Heart right ventricle (tissue), 16 donors: ENCODE results near the gene TRMT2A. TPM values are rescaled to one million over a fixed set of nuclear protein-coding genes. Genes with fewer than 3 reads are reported as not detected.

Experiments
- ATAC-seq, 8 donors: fragments of 200-7000 bp; cut with Tn5 transposase; one replicate each; pipeline ENCODE4 v1.9.1; 2020; ENCODE audit warnings: mild to moderate bottlenecking in 8 of 8, moderate library complexity in 8 of 8, moderate number of reproducible peaks in 1 of 8
- DNase-seq, 2 donors: peaks; one replicate each; pipeline ENCODE4 v3.0.0-alpha.2; 2020
- H3K27ac ChIP-seq, 10 donors: fragments of 200-600 bp; sonication (generic) in 2 of 10; one replicate each; pipeline versions ENCODE4 v1.5.0 to v1.8.0; 2020 to 2022; ENCODE audit warnings: mild to moderate bottlenecking in 3 of 10
- H3K27me3 ChIP-seq, 7 donors: fragments of 200-600 bp; one replicate each; pipeline ENCODE4 v1.8.0; 2021 to 2022; ENCODE audit warnings: mild to moderate bottlenecking in 2 of 7
- H3K36me3 ChIP-seq, 9 donors: fragments of 200-600 bp; sonication (generic) in 1 of 9; one replicate each; pipeline versions ENCODE4 v1.5.0 to v1.8.0; 2020 to 2022; ENCODE audit warnings: mild to moderate bottlenecking in 2 of 9
- H3K4me1 ChIP-seq, 9 donors: fragments of 200-600 bp; sonication (generic) in 1 of 9; one replicate each; pipeline versions ENCODE4 v1.5.0 to v1.8.0; 2020 to 2022; ENCODE audit warnings: mild to moderate bottlenecking in 4 of 9
- H3K4me3 ChIP-seq, 10 donors: fragments of 200-600 bp; sonication (generic) in 2 of 10; one replicate each; pipeline versions ENCODE4 v1.5.0 to v1.8.0; 2020 to 2022; ENCODE audit warnings: mild to moderate bottlenecking in 7 of 10, moderate library complexity in 2 of 10
- H3K9me3 ChIP-seq, 11 donors: fragments of 200-600 bp in 10 of 11; sonication (generic) in 2 of 11; one replicate each; pipeline versions ENCODE4 v1.5.0 to v1.8.0; 2013 to 2022; ENCODE audit warnings: mild to moderate bottlenecking in 2 of 11, control low read depth in 1 of 11, moderate library complexity in 1 of 11
- CTCF ChIP-seq, 9 donors: fragments of 200-600 bp; sonication (generic) in 2 of 9; IDR thresholded peaks; one replicate each; pipeline versions ENCODE4 v1.5.0 to v1.8.0; 2021 to 2022; ENCODE audit warnings: antibody characterized with exemption in 9 of 9, mild to moderate bottlenecking in 5 of 9, moderate library complexity in 1 of 9
- WGBS, 2 donors: extraction: QIAGEN DNeasy Blood & Tissue Kit; methylation state at CpG; one replicate each; pipeline ENCODE4 v1.1.7; 2013; ENCODE audit warnings: inconsistent platforms in 1 of 2; 5-methylcytosine and 5-hydroxymethylcytosine counted together
- intact Hi-C, 10 donors: fragments of 100-400 bp; cut with DNase I; formaldehyde crosslinking; loops; one replicate each; pipeline versions ENCODE4 v1.11.1 to v1.14.2; 2022
- polyA plus RNA-seq, 2 donors: library from polyadenylated mRNA; stranded (reverse); fragments of 200-250 nt; gene quantifications; one replicate each; pipeline ENCODE4 v1.2.3, GENCODE V29; 2013
- total RNA-seq, 10 donors: library from RNA; stranded (reverse); fragmentation: NEBNext Ultra II Directional in 3 of 10; extraction: Animal tissue kit (Norgen Biotek cat#: 25700) in 3 of 10; gene quantifications; one replicate each; pipeline versions ENCODE4 v1.2.1 to v1.2.4, GENCODE V29; 2021 to 2023
- donor health status: Arrhythmogenic right ventricular cardiomyopathy.
- donor health status: ischemic (EF 13 %, LVEDD 7.1; RV severe dilation, severe dysfunction).
- donor health status: healthy with polysubstance abuse.
- donor health status: DM: no; HTN: yes; CAD: no.
- donor health status: DM: no; HTN: no; CAD: no.
- donor health status: ischemic (EF 25% LVEDD 6.9; RV normal size, moderate dysfunction).
- donor health status: ischemic (EF 25% LVEDD 5.7; RV mildly dilated, moderate dysfunction).
- donor health status: healthy.
- donor health status: DM: yes; HTN: yes; CAD: no.
- donor health status: Ischemic cardiomyopathy.
- donor health status: ischemic (EF 35%, LVEDD 5.7; RV mildly dilated, moderate dysfunction).
- donor health status: nonischemic (EF 11% LVEDD 7.7; RV severe dilation, severe dysfunction).
- donor health status: DM: yes; HTN: yes; CAD: no.
- donor health status: PGD.
- donor health status: ischemic (EF 29% LVEDD 5.4; RV normal size, mild dysfunction).
- donor health status: nonischemic (EF 23%, LVEDD 6.1; RV moderate dilation, normal function).

TRMT2A gene
- total and polyA plus RNA-seq, 12 donors = 18.4 to 58.2 (median 26.0) TPM

GRCh38 chr22:20140521-20140964 is 23.5 kb upstream of the TRMT2A start:
- H3K27ac ChIP-seq = no peak overlapping the region
- ATAC-seq (no peak), DNase-seq (no peak)
- H3K36me3 ChIP-seq = peaks cover 0 to 53% (median 7%) of the 10 kb centered on the region in 9 donors
- no peaks in the 10 kb centered on the region for H3K27me3 ChIP-seq
- H3K4me1 ChIP-seq = peaks cover 32 to 35% (median 33%) of the 10 kb centered on the region in 9 donors
- no peak overlapping the region for H3K4me3 ChIP-seq
- WGBS, 2 donors = 93 to 98% methylated on average over 17 of the region's 17 CpGs
- no peaks in the 10 kb centered on the region for H3K9me3 ChIP-seq
- intact Hi-C loops = no loop called here
- TF ChIP-seq CTCF (IDR thresholded peaks at IDR 0.05) = no peak

- Histone ChIP-seq H3K36me3 (peaks cover 0 to 49% (median 6%) of the 10 kb centered on the region in 9 donors), H3K4me1 (peaks cover 37 to 40% (median 38%) of the 10 kb centered on the region in 9 donors), H3K4me3 (no peak overlapping the region), H3K9me3 (no peaks in the 10 kb centered on the region), H3K27me3 (no peaks in the 10 kb centered on the region), H3K27ac (no peak overlapping the region)
- intact Hi-C loops = no loop called here
- 84 to 93% methylated on average over 11 of the region's 11 CpGs for WGBS, 2 donors
- DNase-seq (no peak), ATAC-seq (no peak)
- TF ChIP-seq CTCF (IDR thresholded peaks at IDR 0.05) = no peak
Measured at GRCh38 chr22:20140107-20140445, 23.1 kb upstream of the TRMT2A start.

- TF ChIP-seq CTCF (IDR thresholded peaks at IDR 0.05) = no peak
- no peaks in the 10 kb centered on the region for H3K27me3 ChIP-seq
- DNase-seq (no peak), ATAC-seq (no peak)
- peaks cover 38 to 45% (median 43%) of the 10 kb centered on the region in 9 donors for H3K4me1 ChIP-seq
- no peaks in the 10 kb centered on the region for H3K9me3 ChIP-seq
- peaks cover 0 to 43% (median 6%) of the 10 kb centered on the region in 9 donors for H3K36me3 ChIP-seq
- no peak overlapping the region for H3K4me3 ChIP-seq
- 95 to 96% methylated on average over 36 of the region's 36 CpGs for WGBS, 2 donors
- peak overlapping the region in 1 of 10 donors; percentile 73 for H3K27ac ChIP-seq
- intact Hi-C loops = loop anchor here in 1 of 10 donors (10.0 kb wide), 1 partner anchor 175 kb away; no protein-coding TSS in a partner anchor
Measured at GRCh38 chr22:20139391-20140106, 22.5 kb upstream of the TRMT2A start.

- H3K27me3 ChIP-seq = no peaks in the 10 kb centered on the region
- ATAC-seq = peak in 6 of 8 donors; percentile 1 to 17 (median 8)
- no peak overlapping the region for H3K4me3 ChIP-seq
- no peak for DNase-seq
- intact Hi-C loops = loop anchor here in 1 of 10 donors (10.0 kb wide), 1 partner anchor 174 kb away; no protein-coding TSS in a partner anchor
- H3K9me3 ChIP-seq = no peaks in the 10 kb centered on the region
- H3K4me1 ChIP-seq = peaks cover 43 to 52% (median 50%) of the 10 kb centered on the region in 9 donors
- 72 to 81% methylated on average over 16 of the region's 16 CpGs for WGBS, 2 donors
- no peak for TF ChIP-seq CTCF (IDR thresholded peaks at IDR 0.05)
- peaks cover 0 to 37% (median 6%) of the 10 kb centered on the region in 9 donors for H3K36me3 ChIP-seq
- peak overlapping the region in 8 of 10 donors; percentile 12 to 79 (median 71) for H3K27ac ChIP-seq
Measured at GRCh38 chr22:20138868-20139267, 21.8 kb upstream of the TRMT2A start.
